Prostate gland (tissue), 2 donors: ENCODE results near the gene FHOD3. TPM values are rescaled to one million over a fixed set of nuclear protein-coding genes. Genes with fewer than 3 reads are reported as not detected.
"Not testable (repeated sequence)": the region's sequence is repeated elsewhere in the genome, so short reads cannot be mapped to it uniquely, and the experiment has no call there.

Experiments
- DNase-seq: peaks from one replicate; pipeline ENCODE4 v3.0.0-alpha.2; 2019; ENCODE audit warnings: low spot score
- H3K27ac ChIP-seq, 2 donors: fragments of 200-600 bp; sonication (generic); 2 replicates each; pipeline ENCODE4 v1.5.1; 2017 to 2019
- H3K27me3 ChIP-seq: fragments of 200-600 bp; sonication (generic); replicated peaks from 2 replicates; pipeline ENCODE4 v1.5.1; 2019; ENCODE audit not compliant: insufficient read depth
- H3K36me3 ChIP-seq, 2 donors: fragments of 200-600 bp; sonication (generic); 1 replicate in 1 of 2; 2 replicates in 1 of 2; pipeline versions ENCODE4 v1.5.1 to v1.8.1; 2017 to 2019
- H3K4me1 ChIP-seq: fragments of 200-600 bp; sonication (generic); replicated peaks from 2 replicates; pipeline ENCODE4 v1.5.1; 2019
- H3K4me3 ChIP-seq, 2 donors: fragments of 200-600 bp; sonication (generic); 2 replicates each; pipeline ENCODE4 v1.5.1; 2017 to 2019
- H3K9me3 ChIP-seq: fragments of 200-600 bp; sonication (generic); 2 replicates; pipeline ENCODE4 v1.5.1; 2017
- CTCF ChIP-seq, 4 experiments: fragments of 200-600 bp in 2 of 4; fragments of 450-650 bp in 2 of 4; sonication (generic) in 2 of 4; IDR thresholded peaks; 1 replicate in 3 of 4; 2 replicates in 1 of 4; pipeline ENCODE4 v1.5.1; 2016 to 2019; ENCODE audit warnings: antibody characterized with exemption in 4 of 4, mild to moderate bottlenecking in 2 of 4, moderate library complexity in 2 of 4
- POLR2A ChIP-seq: fragments of 450-650 bp; IDR thresholded peaks from one replicate; pipeline ENCODE4 v1.6.1; 2016; ENCODE audit warnings: antibody characterized with exemption, mild to moderate bottlenecking
- POLR2AphosphoS5 ChIP-seq: sonication (generic); formaldehyde crosslinking; IDR thresholded peaks from one replicate; pipeline ENCODE4 v1.6.1; 2017; ENCODE audit warnings: antibody characterized with exemption
- WGBS: methylation state at CpG from one replicate; pipeline ENCODE4 v1.1.5; 2018; 5-methylcytosine and 5-hydroxymethylcytosine counted together
- intact Hi-C: fragments of 100-400 bp; cut with DNase I; formaldehyde crosslinking; loops from one replicate; pipeline ENCODE4 v1.14.2; 2022
- total RNA-seq, 2 donors: library from RNA; depleted of rRNA; stranded (reverse); fragments of >200 nt; gene quantifications; one replicate each; pipeline ENCODE4 v1.1.0, GENCODE V29; 2016

The FHOD3 gene
- total RNA-seq, 2 donors from 2014 or later, result 25.1 to 52.5 TPM

- Histone ChIP-seq H3K9me3 (no peaks in the 10 kb centered on the region), H3K36me3 (no peaks in the 10 kb centered on the region), H3K27me3 (no peaks in the 10 kb centered on the region), H3K27ac (no peak overlapping the region), H3K4me1 (no peaks in the 10 kb centered on the region), H3K4me3 (no peak overlapping the region)
- DNase-seq, result no peak
- TF ChIP-seq POLR2A (no peak), CTCF (IDR thresholded peaks at IDR 0.05) (no peak), POLR2AphosphoS5 (no peak)
- intact Hi-C loops, result loop anchor here (5.0 kb wide), 1 partner anchor 55 kb away; no protein-coding TSS in a partner anchor
- WGBS, result 91% methylated on average over 8 of the region's 8 CpGs
Observed at GRCh38 chr18:36546876-36547275, 249.4 kb downstream of the FHOD3 start.

- DNase-seq, result no peak
- WGBS, result 89% methylated on average over 11 of the region's 11 CpGs
Observed at GRCh38 chr18:36547544-36547943, 250.0 kb downstream of the FHOD3 start.

GRCh38 chr18:36551274-36551673, 253.8 kb downstream of the FHOD3 start:
- H3K27me3 ChIP-seq, intact Hi-C loops, DNase-seq, H3K4me3 ChIP-seq, H3K27ac ChIP-seq, H3K36me3 ChIP-seq, H3K9me3 ChIP-seq, H3K4me1 ChIP-seq: not testable (repeated sequence)
- WGBS, result 89% methylated on average over 1 of the region's 1 CpG

More at GRCh38 chr18:36547544-36547943, 250.0 kb downstream of the FHOD3 start:
- Histone ChIP-seq H3K27me3 (no peaks in the 10 kb centered on the region), H3K4me3 (no peak overlapping the region), H3K36me3 (no peaks in the 10 kb centered on the region), H3K27ac (no peak overlapping the region), H3K4me1 (no peaks in the 10 kb centered on the region), H3K9me3 (no peaks in the 10 kb centered on the region)
- no peak for TF ChIP-seq POLR2AphosphoS5
- TF ChIP-seq POLR2A, result no peak
- TF ChIP-seq CTCF (IDR thresholded peaks at IDR 0.05), result no peak
- intact Hi-C loops, result loop anchor here (5.0 kb wide), 1 partner anchor 55 kb away; no protein-coding TSS in a partner anchor

GRCh38 chr18:36558234-36558633, 260.7 kb downstream of the FHOD3 start:
- H3K9me3 ChIP-seq, result no peaks in the 10 kb centered on the region
- TF ChIP-seq POLR2A (no peak), CTCF (IDR thresholded peaks at IDR 0.05) (no peak), POLR2AphosphoS5 (no peak)
- 61% methylated on average over 1 of the region's 1 CpG for WGBS
- no peak overlapping the region for H3K4me3 ChIP-seq
- H3K36me3 ChIP-seq, result no peaks in the 10 kb centered on the region
- no peaks in the 10 kb centered on the region for H3K4me1 ChIP-seq
- H3K27me3 ChIP-seq, result no peaks in the 10 kb centered on the region
- DNase-seq, result no peak
- intact Hi-C loops, result no loop called here
- no peak overlapping the region for H3K27ac ChIP-seq

GRCh38 chr18:36559149-36559857, 261.8 kb downstream of the FHOD3 start:
- no peak for DNase-seq
- H3K4me3 ChIP-seq, result no peak overlapping the region
- no peaks in the 10 kb centered on the region for H3K9me3 ChIP-seq
- H3K27ac ChIP-seq, result no peak overlapping the region
- intact Hi-C loops, result no loop called here
- H3K27me3 ChIP-seq, result no peaks in the 10 kb centered on the region
- no peaks in the 10 kb centered on the region for H3K4me1 ChIP-seq
- TF ChIP-seq POLR2A (no peak), POLR2AphosphoS5 (no peak), CTCF (IDR thresholded peaks at IDR 0.05) (no peak)
- 79% methylated on average over 8 of the region's 8 CpGs for WGBS
- no peaks in the 10 kb centered on the region for H3K36me3 ChIP-seq
